HepG2 (cell line): ENCODE results near the gene SMIM29. TPM values are rescaled to one million over a fixed set of nuclear protein-coding genes. Genes with fewer than 3 reads are reported as not detected.
A peak's percentile ranks its signal among the peaks of the same experiment; 100 is the strongest.

Experiments
- CBX2 ChIP-seq, 2 experiments: fragments of 200-600 bp in 1 of 2; sonication (generic); formaldehyde crosslinking in 1 of 2; IDR thresholded peaks; 2 replicates each; pipeline versions ENCODE4 v1.7.0 to v1.8.1; 2018 to 2022; ENCODE audit warnings: low read depth in 2 of 2, low read length in 1 of 2, mild to moderate bottlenecking in 1 of 2, missing genetic modification reagents in 1 of 2
- ESRRA ChIP-seq: sonication (generic); formaldehyde crosslinking; IDR thresholded peaks from 2 replicates; pipeline ENCODE4 v1.5.1; 2020; ENCODE audit warnings: mild to moderate bottlenecking, low read depth, missing genetic modification reagents
- GABPB1 ChIP-seq: IDR thresholded peaks from 2 replicates; pipeline ENCODE4 v1.6.1; 2016; ENCODE audit warnings: mild to moderate bottlenecking, missing genetic modification reagents, moderate library complexity, missing compliant biosample characterization
- GTF2F1 ChIP-seq: fragments of 150-350 bp; IDR thresholded peaks from 2 replicates; pipeline ENCODE4 v1.6.1; 2014; ENCODE audit warnings: low read length
- HDAC1 ChIP-seq: sonication (generic); formaldehyde crosslinking; IDR thresholded peaks from 2 replicates; pipeline ENCODE4 v1.5.1; 2020; ENCODE audit warnings: mild to moderate bottlenecking, missing genetic modification reagents
- HOXA7 ChIP-seq: sonication (generic); formaldehyde crosslinking; IDR thresholded peaks from 2 replicates; pipeline ENCODE4 v1.8.1; 2022; ENCODE audit warnings: mild to moderate bottlenecking, missing genetic modification reagents, moderate library complexity
- IRF2 ChIP-seq: IDR thresholded peaks from 2 replicates; pipeline ENCODE4 v1.6.1; 2018; ENCODE audit warnings: missing genetic modification reagents, missing compliant biosample characterization
- MAFK ChIP-seq, 2 experiments: IDR thresholded peaks in 1 of 2; conservative IDR thresholded peaks in 1 of 2; 2 replicates each; pipeline ENCODE4 v1.6.1; 2011; ENCODE audit warnings: improper control_type of control experiment in 2 of 2, low read length in 2 of 2
- NR2F1 ChIP-seq, 2 experiments: fragments of 450-650 bp in 1 of 2; formaldehyde crosslinking in 1 of 2; IDR thresholded peaks; 2 replicates each; pipeline versions ENCODE4 v1.5.0 to v1.6.1; 2016 to 2020; ENCODE audit warnings: mild to moderate bottlenecking in 1 of 2, missing compliant biosample characterization in 1 of 2, missing genetic modification reagents in 1 of 2, moderate library complexity in 1 of 2
- POLR2A ChIP-seq, 2 experiments: IDR thresholded peaks; 2 replicates each; pipeline ENCODE4 v1.6.1; 2011; ENCODE audit warnings: low read depth in 2 of 2, low read length in 2 of 2, mild to moderate bottlenecking in 1 of 2, moderate library complexity in 1 of 2; ENCODE audit not compliant: insufficient read depth in 1 of 2
- PPARG ChIP-seq: conservative IDR thresholded peaks from 2 replicates; pipeline ENCODE4 v1.6.1; 2016; ENCODE audit warnings: missing biosample characterization, missing genetic modification reagents
- SAP130 ChIP-seq: IDR thresholded peaks from 2 replicates; pipeline ENCODE4 v1.6.1; 2016; ENCODE audit warnings: low read depth
- TCF7 ChIP-seq: sonication (generic); IDR thresholded peaks from 2 replicates; pipeline ENCODE4 v1.6.1; 2016; ENCODE audit warnings: antibody characterized with exemption, low read depth
- THAP11 ChIP-seq: IDR thresholded peaks from 2 replicates; pipeline ENCODE4 v1.6.1; 2016; ENCODE audit warnings: missing biosample characterization, missing genetic modification reagents
- ZNF230 ChIP-seq: sonication (generic); formaldehyde crosslinking; IDR thresholded peaks from 2 replicates; pipeline ENCODE4 v1.4.0; 2020; ENCODE audit warnings: mild to moderate bottlenecking, missing genetic modification reagents
- ZNF343 ChIP-seq: sonication (generic); formaldehyde crosslinking; IDR thresholded peaks from 2 replicates; pipeline ENCODE4 v1.4.0; 2020; ENCODE audit warnings: mild to moderate bottlenecking, missing genetic modification reagents
- ZNF546 ChIP-seq: sonication (generic); formaldehyde crosslinking; conservative IDR thresholded peaks from 2 replicates; pipeline ENCODE4 v1.8.1; 2023; ENCODE audit warnings: mild to moderate bottlenecking, missing genetic modification reagents
- ZNF746 ChIP-seq: sonication (generic); formaldehyde crosslinking; IDR thresholded peaks from 2 replicates; pipeline ENCODE4 v1.8.0; 2022; ENCODE audit warnings: mild to moderate bottlenecking, missing genetic modification reagents
- ZNF83 ChIP-seq: sonication (generic); formaldehyde crosslinking; IDR thresholded peaks from 2 replicates; pipeline ENCODE4 v1.4.0; 2020; ENCODE audit warnings: missing genetic modification reagents, mild to moderate bottlenecking, borderline replicate concordance
- polyA plus RNA-seq, 8 experiments: library from polyadenylated mRNA; depleted of rRNA in 3 of 8; stranded (reverse) in 7 of 8; unstranded in 1 of 8; fragments of >200 nt; fragmentation: Illumina TruSeq in 4 of 8; extraction: Trizol in 4 of 8; gene quantifications; 2 replicates each; pipeline versions ENCODE4 v1.2.1 to v1.2.3, GENCODE V29; 2011 to 2016; ENCODE audit warnings: low read depth in 4 of 8, missing spikeins in 1 of 8, mixed read lengths in 1 of 8; ENCODE audit not compliant: insufficient read depth in 1 of 8
- total RNA-seq, 5 experiments: library from RNA; depleted of rRNA; stranded (reverse); fragments of >200 nt; fragmentation: Illumina TruSeq; extraction: Trizol; gene quantifications; 2 replicates each; pipeline ENCODE4 v1.2.3, GENCODE V29; 2016; ENCODE audit warnings: low read depth in 1 of 5
- TF ChIP-seq, protein P1 (sequence below): sonication (generic); formaldehyde crosslinking; IDR thresholded peaks from 2 replicates; pipeline ENCODE4 v1.4.0; 2020; ENCODE audit warnings: missing genetic modification reagents, low read depth, mild to moderate bottlenecking, borderline replicate concordance
- TF ChIP-seq, protein P2 (sequence below): sonication (generic); formaldehyde crosslinking; IDR thresholded peaks from 2 replicates; pipeline ENCODE4 v1.4.0; 2020; ENCODE audit warnings: mild to moderate bottlenecking, missing genetic modification reagents, borderline replicate concordance
- TF ChIP-seq, protein P3 (sequence below): sonication (generic); formaldehyde crosslinking; IDR thresholded peaks from 2 replicates; pipeline ENCODE4 v1.5.1; 2020; ENCODE audit warnings: missing genetic modification reagents, mild to moderate bottlenecking, borderline replicate concordance

The SMIM29 gene
- total and polyA plus RNA-seq, 2 of the 13 experiments (the other 11 are each of a cell fraction or from before 2014, with no cell fraction given): 8.8 to 15.3 TPM

DNA sequence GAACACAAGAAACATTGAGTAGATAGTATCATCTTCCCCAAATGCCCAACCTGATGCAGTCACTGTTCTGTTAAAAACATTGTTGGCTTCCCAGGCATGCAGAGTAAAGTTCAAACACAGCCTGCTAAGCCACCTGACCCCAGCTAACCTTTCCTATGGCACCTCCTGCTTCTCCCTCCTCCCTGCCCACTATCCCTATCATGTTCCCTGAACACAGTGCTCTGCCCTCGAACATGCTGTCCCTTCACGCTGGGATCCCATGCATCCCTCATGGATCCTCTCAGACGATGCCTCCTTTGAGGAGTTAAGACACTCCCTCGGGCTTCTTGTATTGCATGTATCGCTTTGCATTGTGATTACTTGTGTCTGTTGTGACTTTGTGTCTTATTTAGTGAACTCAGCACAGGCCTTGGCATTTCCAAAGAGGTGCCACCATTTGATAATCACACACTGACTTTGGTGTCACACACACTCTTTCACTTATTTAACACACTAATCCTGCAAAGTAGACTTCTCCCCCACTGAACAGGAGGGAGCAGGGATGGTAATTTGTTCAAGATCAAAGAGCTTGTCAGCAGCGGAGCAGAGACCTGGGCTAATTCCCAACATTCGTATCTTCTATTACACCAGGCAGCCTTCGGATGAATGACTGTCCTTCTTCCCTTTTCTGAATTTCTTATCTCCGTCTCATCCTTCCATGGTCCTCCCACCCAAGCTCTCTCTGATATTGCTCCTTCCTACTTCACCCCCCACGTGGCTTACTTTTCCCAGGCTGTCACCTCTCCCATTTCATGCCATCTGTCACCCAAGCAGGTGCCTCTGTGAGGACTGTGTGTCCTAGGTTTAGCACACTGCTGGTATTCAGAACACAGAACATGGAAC is 28.3 kb upstream of the SMIM29 start (continued):
- TF ChIP-seq GABPB1 (CRISPR knock-in tag) (no peak), SAP130 (peak; percentile 61), ZNF230 (CRISPR knock-in tag) (no peak), GTF2F1 (no peak), ZNF546 (CRISPR knock-in tag) (no peak), ZNF343 (CRISPR knock-in tag) (no peak), NR2F1 (CRISPR knock-in tag; IDR thresholded peaks at IDR 0.05) (peak; percentile 75 to 85), PPARG (peak; percentile 99), MAFK (conservative IDR thresholded peaks at IDR 0.05 in 1 of 2, IDR thresholded peaks at IDR 0.05 in 1 of 2; ENCODE audit: low read length in 2 of 2) (no peak), ZNF746 (CRISPR knock-in tag) (no peak), HDAC1 (0 out of 2 replicates have a peak, but pooled peaks have one; percentile 37), TCF7 (0 out of 2 replicates have a peak, but pooled peaks have one; percentile 19), CBX2 (IDR thresholded peaks at IDR 0.05; ENCODE audit: low read depth, low read length) (no peak), CBX2 (CRISPR knock-in tag; IDR thresholded peaks at IDR 0.05; ENCODE audit: low read depth) (no peak), IRF2 (CRISPR knock-in tag) (peak; percentile 64), ZNF83 (no peak), ESRRA (CRISPR knock-in tag) (no peak), POLR2A (IDR thresholded peaks at IDR 0.05; ENCODE audit: insufficient read depth in 1 of 2, low read depth in 2 of 2, low read length in 2 of 2) (no peak), THAP11 (CRISPR knock-in tag) (no peak), HOXA7 (CRISPR knock-in tag) (no peak)
- TF ChIP-seq, protein P1, sequence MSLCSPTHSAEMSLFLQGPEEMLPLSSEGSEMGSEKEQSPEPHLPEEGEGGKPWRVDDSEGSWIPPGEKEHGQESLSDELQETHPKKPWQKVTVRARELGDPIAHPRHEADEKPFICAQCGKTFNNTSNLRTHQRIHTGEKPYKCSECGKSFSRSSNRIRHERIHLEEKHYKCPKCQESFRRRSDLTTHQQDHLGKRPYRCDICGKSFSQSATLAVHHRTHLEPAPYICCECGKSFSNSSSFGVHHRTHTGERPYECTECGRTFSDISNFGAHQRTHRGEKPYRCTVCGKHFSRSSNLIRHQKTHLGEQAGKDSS (CRISPR knock-in tag): peak; percentile 91; the same call in 1 of the 2 replicates
- TF ChIP-seq, protein P2, sequence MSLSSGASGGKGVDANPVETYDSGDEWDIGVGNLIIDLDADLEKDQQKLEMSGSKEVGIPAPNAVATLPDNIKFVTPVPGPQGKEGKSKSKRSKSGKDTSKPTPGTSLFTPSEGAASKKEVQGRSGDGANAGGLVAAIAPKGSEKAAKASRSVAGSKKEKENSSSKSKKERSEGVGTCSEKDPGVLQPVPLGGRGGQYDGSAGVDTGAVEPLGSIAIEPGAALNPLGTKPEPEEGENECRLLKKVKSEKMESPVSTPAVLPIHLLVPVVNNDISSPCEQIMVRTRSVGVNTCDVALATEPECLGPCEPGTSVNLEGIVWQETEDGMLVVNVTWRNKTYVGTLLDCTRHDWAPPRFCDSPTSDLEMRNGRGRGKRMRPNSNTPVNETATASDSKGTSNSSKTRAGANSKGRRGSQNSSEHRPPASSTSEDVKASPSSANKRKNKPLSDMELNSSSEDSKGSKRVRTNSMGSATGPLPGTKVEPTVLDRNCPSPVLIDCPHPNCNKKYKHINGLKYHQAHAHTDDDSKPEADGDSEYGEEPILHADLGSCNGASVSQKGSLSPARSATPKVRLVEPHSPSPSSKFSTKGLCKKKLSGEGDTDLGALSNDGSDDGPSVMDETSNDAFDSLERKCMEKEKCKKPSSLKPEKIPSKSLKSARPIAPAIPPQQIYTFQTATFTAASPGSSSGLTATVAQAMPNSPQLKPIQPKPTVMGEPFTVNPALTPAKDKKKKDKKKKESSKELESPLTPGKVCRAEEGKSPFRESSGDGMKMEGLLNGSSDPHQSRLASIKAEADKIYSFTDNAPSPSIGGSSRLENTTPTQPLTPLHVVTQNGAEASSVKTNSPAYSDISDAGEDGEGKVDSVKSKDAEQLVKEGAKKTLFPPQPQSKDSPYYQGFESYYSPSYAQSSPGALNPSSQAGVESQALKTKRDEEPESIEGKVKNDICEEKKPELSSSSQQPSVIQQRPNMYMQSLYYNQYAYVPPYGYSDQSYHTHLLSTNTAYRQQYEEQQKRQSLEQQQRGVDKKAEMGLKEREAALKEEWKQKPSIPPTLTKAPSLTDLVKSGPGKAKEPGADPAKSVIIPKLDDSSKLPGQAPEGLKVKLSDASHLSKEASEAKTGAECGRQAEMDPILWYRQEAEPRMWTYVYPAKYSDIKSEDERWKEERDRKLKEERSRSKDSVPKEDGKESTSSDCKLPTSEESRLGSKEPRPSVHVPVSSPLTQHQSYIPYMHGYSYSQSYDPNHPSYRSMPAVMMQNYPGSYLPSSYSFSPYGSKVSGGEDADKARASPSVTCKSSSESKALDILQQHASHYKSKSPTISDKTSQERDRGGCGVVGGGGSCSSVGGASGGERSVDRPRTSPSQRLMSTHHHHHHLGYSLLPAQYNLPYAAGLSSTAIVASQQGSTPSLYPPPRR (CRISPR knock-in tag): no peak
- TF ChIP-seq, protein P3, sequence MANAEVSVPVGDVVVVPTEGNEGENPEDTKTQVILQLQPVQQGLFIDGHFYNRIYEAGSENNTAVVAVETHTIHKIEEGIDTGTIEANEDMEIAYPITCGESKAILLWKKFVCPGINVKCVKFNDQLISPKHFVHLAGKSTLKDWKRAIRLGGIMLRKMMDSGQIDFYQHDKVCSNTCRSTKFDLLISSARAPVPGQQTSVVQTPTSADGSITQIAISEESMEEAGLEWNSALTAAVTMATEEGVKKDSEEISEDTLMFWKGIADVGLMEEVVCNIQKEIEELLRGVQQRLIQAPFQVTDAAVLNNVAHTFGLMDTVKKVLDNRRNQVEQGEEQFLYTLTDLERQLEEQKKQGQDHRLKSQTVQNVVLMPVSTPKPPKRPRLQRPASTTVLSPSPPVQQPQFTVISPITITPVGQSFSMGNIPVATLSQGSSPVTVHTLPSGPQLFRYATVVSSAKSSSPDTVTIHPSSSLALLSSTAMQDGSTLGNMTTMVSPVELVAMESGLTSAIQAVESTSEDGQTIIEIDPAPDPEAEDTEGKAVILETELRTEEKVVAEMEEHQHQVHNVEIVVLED (CRISPR knock-in tag): no peak
